SK-N-SH (cell line): ENCODE measurements around the gene SERPIND1. TPM values are rescaled to one million over a fixed set of nuclear protein-coding genes. Genes with fewer than 3 reads are reported as not detected.

ENCODE experiments used
- CTCF ChIA-PET: fragments of 300-600, 350-600 bp; formaldehyde crosslinking; extraction: SDS; loops from one replicate; lab custom pipeline; 2021; lab: Yijun Ruan, JAX
- POLR2A ChIA-PET: fragments of 350-600 bp; sonication (Branson Sonifier 250); formaldehyde crosslinking; extraction: SDS; loops from one replicate; lab custom pipeline; 2020; ENCODE audit warnings: antibody characterized with exemption, inconsistent platforms; lab: Yijun Ruan, JAX
- DNase-seq: peaks from one replicate; pipeline ENCODE4 v3.0.0; 2012
- H2AFZ ChIP-seq: fragments of 200-600 bp; sonication (generic); 2 replicates; pipeline ENCODE4 v1.8.1; 2016; ENCODE audit warnings: antibody characterized with exemption, mild to moderate bottlenecking, low read depth
- H3F3A ChIP-seq: fragments of 200-600 bp; sonication (generic); replicated peaks from 2 replicates; pipeline ENCODE3; 2016; ENCODE audit warnings: antibody characterized with exemption, mild to moderate bottlenecking; ENCODE audit not compliant: insufficient read depth
- H3K27ac ChIP-seq, 2 experiments: fragments of 200-500 bp in 1 of 2; fragments of 200-600 bp in 1 of 2; sonication (Bioruptor generic) in 1 of 2; sonication (generic), shearing (Covaris generic) in 1 of 2; 2 replicates each; pipeline versions ENCODE4 v1.5.1 to v1.6.1; 2014 to 2016; ENCODE audit warnings: low read depth in 2 of 2, inconsistent platforms in 1 of 2, low read length in 1 of 2, mild to moderate bottlenecking in 1 of 2, mixed read lengths in 1 of 2
- H3K27me3 ChIP-seq: fragments of 200-600 bp; sonication (generic), shearing (Covaris generic); 2 replicates; pipeline ENCODE4 v1.6.1; 2016; ENCODE audit warnings: mixed run types; ENCODE audit not compliant: insufficient read depth
- H3K36me3 ChIP-seq, 2 experiments: fragments of 200-500 bp in 1 of 2; fragments of 200-600 bp in 1 of 2; sonication (Bioruptor generic) in 1 of 2; sonication (generic) in 1 of 2; replicated peaks in 1 of 2; 2 replicates each; pipeline versions ENCODE3 to v1.5.1; 2014 to 2016; ENCODE audit warnings: low read length in 1 of 2, mild to moderate bottlenecking in 1 of 2; ENCODE audit not compliant: insufficient read depth in 2 of 2, control insufficient read depth in 1 of 2
- H3K4me1 ChIP-seq, 2 experiments: fragments of 200-500 bp in 1 of 2; fragments of 200-600 bp in 1 of 2; sonication (Bioruptor generic) in 1 of 2; sonication (generic), shearing (Covaris generic) in 1 of 2; 2 replicates each; pipeline versions ENCODE4 v1.5.1 to v1.6.1; 2014 to 2016; ENCODE audit warnings: low read depth in 1 of 2, low read length in 1 of 2, mixed run types in 1 of 2; ENCODE audit not compliant: insufficient read depth in 2 of 2, control insufficient read depth in 1 of 2
- H3K4me2 ChIP-seq: fragments of 200-600 bp; sonication (generic), shearing (Covaris generic); 2 replicates; pipeline ENCODE4 v1.6.1; 2017; ENCODE audit warnings: mixed run types
- H3K4me3 ChIP-seq, 2 experiments: fragments of 200-500 bp in 1 of 2; fragments of 200-600 bp in 1 of 2; sonication (Bioruptor generic) in 1 of 2; sonication (generic), shearing (Covaris generic) in 1 of 2; 2 replicates each; pipeline versions ENCODE4 v1.5.1 to v1.8.1; 2014 to 2016; ENCODE audit warnings: low read depth in 2 of 2, inconsistent platforms in 1 of 2, low read length in 1 of 2, mild to moderate bottlenecking in 1 of 2, mixed read lengths in 1 of 2, moderate library complexity in 1 of 2
- H3K79me2 ChIP-seq: fragments of 200-600 bp; sonication (generic); 2 replicates; pipeline ENCODE4 v1.8.1; 2017; ENCODE audit warnings: mild to moderate bottlenecking; ENCODE audit not compliant: insufficient read depth
- H3K9ac ChIP-seq: fragments of 200-600 bp; sonication (generic); 2 replicates; pipeline ENCODE4 v1.6.1; 2017; ENCODE audit warnings: mixed run types
- H3K9me2 ChIP-seq: fragments of 200-600 bp; sonication (generic); 2 replicates; pipeline ENCODE4 v1.6.1; 2017; ENCODE audit warnings: mixed run types
- H3K9me3 ChIP-seq: fragments of 200-600 bp; sonication (generic); 2 replicates; pipeline ENCODE4 v1.6.1; 2017; ENCODE audit warnings: mixed run types, mild to moderate bottlenecking, moderate library complexity
- H4K20me1 ChIP-seq: fragments of 200-600 bp; sonication (generic); 2 replicates; pipeline ENCODE4 v1.6.1; 2017; ENCODE audit warnings: mild to moderate bottlenecking, mixed run types; ENCODE audit not compliant: insufficient read depth
- CHD2 ChIP-seq: fragments of 150-350 bp; IDR thresholded peaks from 2 replicates; pipeline ENCODE4 v1.6.1; 2018; ENCODE audit warnings: low read length; ENCODE audit not compliant: partially characterized antibody
- ELF1 ChIP-seq: IDR thresholded peaks from 2 replicates; pipeline ENCODE4 v1.4.0; 2012
- EZH2phosphoT487 ChIP-seq: fragments of 200-600 bp; sonication (generic); IDR thresholded peaks from 2 replicates; pipeline ENCODE4 v1.6.1; 2017; ENCODE audit warnings: low read depth, mixed run types, mild to moderate bottlenecking, antibody characterized with exemption, moderate library complexity, borderline replicate concordance
- FOSL2 ChIP-seq: IDR thresholded peaks from 2 replicates; pipeline ENCODE4 v1.4.0; 2012; ENCODE audit warnings: low read depth, mild to moderate bottlenecking, moderate library complexity, borderline replicate concordance
- FOXJ3 ChIP-seq: sonication (generic); formaldehyde crosslinking; IDR thresholded peaks from 2 replicates; pipeline ENCODE4 v1.5.1; 2020; ENCODE audit warnings: mild to moderate bottlenecking, missing genetic modification reagents
- GABPA ChIP-seq: IDR thresholded peaks from 2 replicates; pipeline ENCODE4 v1.4.0; 2012; ENCODE audit warnings: low read depth, mild to moderate bottlenecking
- GATA2 ChIP-seq: sonication (generic); formaldehyde crosslinking; IDR thresholded peaks from 2 replicates; pipeline ENCODE4 v1.5.0; 2020; ENCODE audit warnings: mild to moderate bottlenecking, missing genetic modification reagents
- JUND ChIP-seq: IDR thresholded peaks from 2 replicates; pipeline ENCODE4 v1.4.0; 2012
- MEF2A ChIP-seq: IDR thresholded peaks from 2 replicates; pipeline ENCODE4 v1.4.0; 2012; ENCODE audit warnings: low read depth, borderline replicate concordance
- SIN3A ChIP-seq: IDR thresholded peaks from 2 replicates; pipeline ENCODE4 v1.6.1; 2012; ENCODE audit warnings: low read depth, mild to moderate bottlenecking, low read length, moderate library complexity, borderline replicate concordance
- TAF1 ChIP-seq: IDR thresholded peaks from 2 replicates; pipeline ENCODE4 v1.6.1; 2012; ENCODE audit warnings: low read depth, mild to moderate bottlenecking, low read length, moderate library complexity, borderline replicate concordance
- TCF12 ChIP-seq: IDR thresholded peaks from 2 replicates; pipeline ENCODE4 v1.4.0; 2012
- USF1 ChIP-seq: IDR thresholded peaks from 2 replicates; pipeline ENCODE4 v1.4.0; 2012; ENCODE audit warnings: low read depth, borderline replicate concordance
- WGBS: methylation state at CpG from one replicate; pipeline ENCODE4 v1.1.6; 2017; ENCODE audit warnings: low lambda C conversion rate; 5-methylcytosine and 5-hydroxymethylcytosine counted together
- polyA plus RNA-seq, 3 experiments: library from polyadenylated mRNA; depleted of rRNA; stranded (reverse); fragments of >200 nt; gene quantifications; 2 replicates each; pipeline ENCODE4 v1.2.3, GENCODE V29; 2012
- TF ChIP-seq, protein P1 (sequence below): fragments of 150-350 bp; IDR thresholded peaks from 2 replicates; pipeline ENCODE4 v1.6.1; 2017; ENCODE audit warnings: antibody characterized with exemption, low read length, low read depth, borderline replicate concordance
- TF ChIP-seq, protein P2 (sequence below): IDR thresholded peaks from 2 replicates; pipeline ENCODE4 v1.4.0; 2012; ENCODE audit warnings: low read depth
- TF ChIP-seq, protein P3 (sequence below): IDR thresholded peaks from 2 replicates; pipeline ENCODE4 v1.4.0; 2012; ENCODE audit warnings: low read depth, borderline replicate concordance

SERPIND1 gene
- polyA plus RNA-seq, 1 of the 3 experiments (the other 2 are of a cell fraction): not detected

- Histone ChIP-seq H3K4me3 (no peak overlapping the region), H3K4me1 (no peaks in the 10 kb centered on the region), H4K20me1 (no peaks in the 10 kb centered on the region), H3K79me2 (no peaks in the 10 kb centered on the region), H3K9me3 (no peaks in the 10 kb centered on the region), H3F3A (no peaks in the 10 kb centered on the region), H2AFZ (no peak overlapping the region), H3K9ac (no peak overlapping the region), H3K27ac (no peak overlapping the region), H3K36me3 (peaks cover 8 to 21% of the 10 kb centered on the region in 2 experiments), H3K27me3 (no peaks in the 10 kb centered on the region), H3K4me2 (no peak overlapping the region), H3K9me2 (no peaks in the 10 kb centered on the region)
- POLR2A ChIA-PET: no interaction called here
- DNase-seq: no peak
- 100% methylated on average over 3 of the region's 3 CpGs for WGBS
- TF ChIP-seq FOXJ3 (CRISPR knock-in tag): no peak
- no peak for TF ChIP-seq EZH2phosphoT487
- TF ChIP-seq GATA2: no peak
- CTCF ChIA-PET: interaction anchor here (2.1 to 2.8 kb wide), 2 partner anchors 15 to 27 kb away, joined by 9 to 13 read pairs; no protein-coding TSS in a partner anchor
These were observed 17.1 kb upstream of the SERPIND1 start for GRCh38 chr22:20756846-20757245.

GRCh38 chr22:20758688-20759087 lies 15.2 kb upstream of the SERPIND1 start:
- Histone ChIP-seq H3K4me1 (no peaks in the 10 kb centered on the region), H3F3A (no peaks in the 10 kb centered on the region), H3K27me3 (no peaks in the 10 kb centered on the region), H3K9me2 (no peaks in the 10 kb centered on the region), H3K79me2 (no peaks in the 10 kb centered on the region), H3K27ac (no peak overlapping the region), H3K9ac (no peak overlapping the region), H3K9me3 (no peaks in the 10 kb centered on the region), H2AFZ (no peak overlapping the region), H3K4me2 (no peak overlapping the region), H4K20me1 (no peaks in the 10 kb centered on the region), H3K4me3 (no peak overlapping the region), H3K36me3 (peaks cover 8 to 9% of the 10 kb centered on the region in 2 experiments)
- ChIA-PET CTCF (interaction anchor here (0.6 to 1.5 kb wide), 3 partner anchors 19 to 30 kb away, joined by 3 to 6 read pairs (median 3); no protein-coding TSS in a partner anchor), POLR2A (no interaction called here)
- DNase-seq: peak; percentile 30
- WGBS: 94% methylated on average over 2 of the region's 2 CpGs
- TF ChIP-seq USF1 (no peak), TAF1 (no peak), SIN3A (no peak), GABPA (no peak)

- Histone ChIP-seq H2AFZ (no peak overlapping the region), H3K9me2 (no peaks in the 10 kb centered on the region), H3K4me2 (no peak overlapping the region), H3K79me2 (no peaks in the 10 kb centered on the region), H3K4me1 (no peaks in the 10 kb centered on the region), H3K27me3 (no peaks in the 10 kb centered on the region), H3K36me3 (peaks cover 8 to 22% of the 10 kb centered on the region in 2 experiments), H3K9ac (no peak overlapping the region), H4K20me1 (no peaks in the 10 kb centered on the region), H3K4me3 (no peak overlapping the region), H3K27ac (no peak overlapping the region), H3F3A (no peaks in the 10 kb centered on the region), H3K9me3 (no peaks in the 10 kb centered on the region)
- POLR2A ChIA-PET: no interaction called here
- CTCF ChIA-PET: interaction anchor here (0.7 to 3.1 kb wide), 4 partner anchors 10 to 196 kb away, joined by 3 to 15 read pairs (median 4); no protein-coding TSS in a partner anchor
- WGBS: 97% methylated on average over 2 of the region's 2 CpGs
- no peak for DNase-seq
- TF ChIP-seq, protein P1, sequence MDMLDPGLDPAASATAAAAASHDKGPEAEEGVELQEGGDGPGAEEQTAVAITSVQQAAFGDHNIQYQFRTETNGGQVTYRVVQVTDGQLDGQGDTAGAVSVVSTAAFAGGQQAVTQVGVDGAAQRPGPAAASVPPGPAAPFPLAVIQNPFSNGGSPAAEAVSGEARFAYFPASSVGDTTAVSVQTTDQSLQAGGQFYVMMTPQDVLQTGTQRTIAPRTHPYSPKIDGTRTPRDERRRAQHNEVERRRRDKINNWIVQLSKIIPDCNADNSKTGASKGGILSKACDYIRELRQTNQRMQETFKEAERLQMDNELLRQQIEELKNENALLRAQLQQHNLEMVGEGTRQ: no peak
- TF ChIP-seq JUND: no peak
- no peak for TF ChIP-seq ELF1
- no peak for TF ChIP-seq TAF1
- no peak for TF ChIP-seq MEF2A
- TF ChIP-seq TCF12: no peak
- TF ChIP-seq FOSL2: no peak
- TF ChIP-seq, protein P2, sequence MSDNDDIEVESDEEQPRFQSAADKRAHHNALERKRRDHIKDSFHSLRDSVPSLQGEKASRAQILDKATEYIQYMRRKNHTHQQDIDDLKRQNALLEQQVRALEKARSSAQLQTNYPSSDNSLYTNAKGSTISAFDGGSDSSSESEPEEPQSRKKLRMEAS: no peak
- TF ChIP-seq CHD2: no peak
- TF ChIP-seq, protein P3, sequence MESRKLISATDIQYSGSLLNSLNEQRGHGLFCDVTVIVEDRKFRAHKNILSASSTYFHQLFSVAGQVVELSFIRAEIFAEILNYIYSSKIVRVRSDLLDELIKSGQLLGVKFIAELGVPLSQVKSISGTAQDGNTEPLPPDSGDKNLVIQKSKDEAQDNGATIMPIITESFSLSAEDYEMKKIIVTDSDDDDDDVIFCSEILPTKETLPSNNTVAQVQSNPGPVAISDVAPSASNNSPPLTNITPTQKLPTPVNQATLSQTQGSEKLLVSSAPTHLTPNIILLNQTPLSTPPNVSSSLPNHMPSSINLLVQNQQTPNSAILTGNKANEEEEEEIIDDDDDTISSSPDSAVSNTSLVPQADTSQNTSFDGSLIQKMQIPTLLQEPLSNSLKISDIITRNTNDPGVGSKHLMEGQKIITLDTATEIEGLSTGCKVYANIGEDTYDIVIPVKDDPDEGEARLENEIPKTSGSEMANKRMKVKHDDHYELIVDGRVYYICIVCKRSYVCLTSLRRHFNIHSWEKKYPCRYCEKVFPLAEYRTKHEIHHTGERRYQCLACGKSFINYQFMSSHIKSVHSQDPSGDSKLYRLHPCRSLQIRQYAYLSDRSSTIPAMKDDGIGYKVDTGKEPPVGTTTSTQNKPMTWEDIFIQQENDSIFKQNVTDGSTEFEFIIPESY: no peak
These were observed 13.8 kb upstream of the SERPIND1 start for GRCh38 chr22:20760084-20760483.
